Ovary (tissue), 3 donors: ENCODE data around the gene TSPEAR.

Source experiments
- CTCF ChIP-seq, 3 donors: fragments of 450-650 bp in 2 of 3; fragments of 200-600 bp in 1 of 3; IDR thresholded peaks; one replicate each; pipeline versions ENCODE4 v1.5.1 to v1.8.0; 2016 to 2022; ENCODE audit warnings: antibody characterized with exemption in 3 of 3, mild to moderate bottlenecking in 1 of 3
- EP300 ChIP-seq: sonication (generic); formaldehyde crosslinking; IDR thresholded peaks from one replicate; pipeline ENCODE4 v1.6.1; 2017; ENCODE audit warnings: antibody characterized with exemption
- POLR2A ChIP-seq: fragments of 450-650 bp; IDR thresholded peaks from one replicate; pipeline ENCODE4 v1.6.1; 2017; ENCODE audit warnings: antibody characterized with exemption, mild to moderate bottlenecking, moderate library complexity
- donor health status: DM: no; HTN: no; CAD: no.

GRCh38 chr21:44512496-44513388 is 198.6 kb downstream of the TSPEAR start:
- TF ChIP-seq POLR2A (no peak), CTCF (IDR thresholded peaks at IDR 0.05) (no peak), EP300 (no peak)
